NCI-H2196 treated with DMSO at 0.1 percent for 48 hours (cell line): ENCODE data around the gene NDUFAF8.
A peak's percentile ranks its signal among the peaks of the same experiment; 100 is the strongest.

Experiments used
- DNase-seq: peaks from one replicate; lab custom pipeline; 2025; ENCODE audit not compliant: unreplicated experiment; lab: John Stamatoyannopoulos, UW

NDUFAF8 gene

GRCh38 chr17:81250286-81251093, 11.4 kb downstream of the NDUFAF8 start:
- DNase-seq, result peak; percentile 57

GRCh38 chr17:81251094-81251708, 12.1 kb downstream of the NDUFAF8 start:
- peak; percentile 93 for DNase-seq

- DNase-seq, result peak; percentile 77
Measured at GRCh38 chr17:81251709-81252301, 12.7 kb downstream of the NDUFAF8 start.

- DNase-seq, result no peak
Measured at GRCh38 chr17:81252326-81252986, 13.3 kb downstream of the NDUFAF8 start.

GRCh38 chr17:81252987-81253329, 13.8 kb downstream of the NDUFAF8 start:
- DNase-seq, result no peak

- DNase-seq, result peak; percentile 22
Measured at GRCh38 chr17:81253358-81254131, 14.4 kb downstream of the NDUFAF8 start.

- peak; percentile 97 for DNase-seq
Measured at GRCh38 chr17:81254955-81255717, 16.0 kb downstream of the NDUFAF8 start.

GRCh38 chr17:81256616-81257015, 17.5 kb downstream of the NDUFAF8 start:
- no peak for DNase-seq

- no peak for DNase-seq
Measured at GRCh38 chr17:81257533-81257932, 18.4 kb downstream of the NDUFAF8 start.

GRCh38 chr17:81258292-81258691, 19.2 kb downstream of the NDUFAF8 start:
- no peak for DNase-seq

GRCh38 chr17:81259058-81259605, 20.0 kb downstream of the NDUFAF8 start:
- DNase-seq, result no peak

- no peak for DNase-seq
Measured at GRCh38 chr17:81260171-81260570, 21.1 kb downstream of the NDUFAF8 start.

GRCh38 chr17:81260641-81261040, 21.5 kb downstream of the NDUFAF8 start:
- DNase-seq, result no peak

GRCh38 chr17:81261096-81261495, 22.0 kb downstream of the NDUFAF8 start:
- DNase-seq, result no peak

- no peak for DNase-seq
Measured at GRCh38 chr17:81261582-81262336, 22.6 kb downstream of the NDUFAF8 start.

- no peak for DNase-seq
Measured at GRCh38 chr17:81263371-81264181, 24.5 kb downstream of the NDUFAF8 start.

- no peak for DNase-seq
Measured at GRCh38 chr17:81264640-81265039, 25.5 kb downstream of the NDUFAF8 start.

GRCh38 chr17:81265576-81265975, 26.5 kb downstream of the NDUFAF8 start:
- DNase-seq, result no peak
